HG03196 (cell line): Measurements from ENCODE around the gene HDAC10.

Experiments
- ATAC-seq: cut with Tn5 transposase; IDR thresholded peaks from one replicate; pipeline ENCODE4 v1.9.1; 2021; ENCODE audit not compliant: unreplicated experiment

Gene HDAC10

GRCh38 chr22:50250555-50251476 lies at the start of gene HDAC10:
Gene HDAC10 (minus strand): TSS chr22:50251265. CDS start chr22:50251032, 233 bp downstream.
- peak; percentile 44 for ATAC-seq

- ATAC-seq = no peak
These were observed 49.7 kb upstream of the HDAC10 start for GRCh38 chr22:50300620-50301257.

- no peak for ATAC-seq
These were observed 48.9 kb upstream of the HDAC10 start for GRCh38 chr22:50299785-50300619.

GRCh38 chr22:50298937-50299784 lies 48.1 kb upstream of the HDAC10 start:
- ATAC-seq = no peak

- ATAC-seq = no peak
These were observed 47.2 kb upstream of the HDAC10 start for GRCh38 chr22:50298266-50298637.

GRCh38 chr22:50297510-50298265 lies 46.6 kb upstream of the HDAC10 start:
- ATAC-seq = no peak

- no peak for ATAC-seq
These were observed 45.8 kb upstream of the HDAC10 start for GRCh38 chr22:50296658-50297490.

- ATAC-seq = no peak
These were observed 43.2 kb upstream of the HDAC10 start for GRCh38 chr22:50294319-50294656.

- ATAC-seq = no peak
These were observed 42.6 kb upstream of the HDAC10 start for GRCh38 chr22:50293441-50294318.

GRCh38 chr22:50292643-50293440 lies 41.8 kb upstream of the HDAC10 start:
- no peak for ATAC-seq

GRCh38 chr22:50289942-50290630 lies 39.0 kb upstream of the HDAC10 start:
- ATAC-seq = no peak

GRCh38 chr22:50289151-50289941 lies 38.3 kb upstream of the HDAC10 start:
- no peak for ATAC-seq

GRCh38 chr22:50287731-50288130 lies 36.7 kb upstream of the HDAC10 start:
- ATAC-seq = no peak

GRCh38 chr22:50286701-50287318 lies 35.7 kb upstream of the HDAC10 start:
- ATAC-seq = no peak

GRCh38 chr22:50286275-50286674 lies 35.2 kb upstream of the HDAC10 start:
- ATAC-seq = no peak
